IMR-90 (cell line): ENCODE results near the gene PARP16. TPM values are rescaled to one million over a fixed set of nuclear protein-coding genes. Genes with fewer than 3 reads are reported as not detected.

Experiments
- ATAC-seq: fragments of 200-7000 bp; cut with Tn5 transposase; 2 replicates; pipeline ENCODE4 v1.9.1; 2020; ENCODE audit warnings: low read depth, mild to moderate bottlenecking, moderate library complexity
- BruUV-seq: library from RNA; stranded (reverse); fragments of 400-500 nt; replicated peaks from 2 replicates; lab custom pipeline; 2021; lab: Mats Ljungman, UMichigan
- CTCF ChIA-PET: fragments of 300-600 bp; formaldehyde crosslinking; extraction: SDS; loops from one replicate; lab custom pipeline; 2021; ENCODE audit warnings: antibody characterized with exemption; lab: Yijun Ruan, JAX
- POLR2A ChIA-PET: fragments of 300-600 bp; sonication (Branson Sonifier 250); formaldehyde crosslinking; loops from one replicate; lab custom pipeline; 2022; ENCODE audit warnings: antibody characterized with exemption; ENCODE audit not compliant: unreplicated experiment; lab: Charles Lee
- DNase-seq: peaks from one replicate; pipeline ENCODE4 v3.0.0; 2013
- H2AFZ ChIP-seq: replicated peaks from 2 replicates; pipeline ENCODE3; 2013; ENCODE audit warnings: low read length, mild to moderate bottlenecking; ENCODE audit not compliant: poor library complexity
- H2AK5ac ChIP-seq: 2 replicates; pipeline ENCODE4 v1.6.1; 2013; ENCODE audit warnings: low read depth, low read length, inconsistent platforms
- H2AK9ac ChIP-seq: replicated peaks from 2 replicates; pipeline ENCODE3; 2013; ENCODE audit warnings: mild to moderate bottlenecking, low read depth, low read length, moderate library complexity; ENCODE audit not compliant: poor library complexity
- H2BK120ac ChIP-seq: 2 replicates; pipeline ENCODE4 v1.6.1; 2013; ENCODE audit warnings: low read depth, low read length, inconsistent platforms
- H2BK15ac ChIP-seq: 3 replicates; pipeline ENCODE4 v1.6.1; 2013; ENCODE audit warnings: low read depth, low read length, inconsistent platforms
- H2BK20ac ChIP-seq: 2 replicates; pipeline ENCODE4 v1.6.1; 2013; ENCODE audit warnings: low read depth, mild to moderate bottlenecking, inconsistent platforms, low read length, moderate library complexity
- H2BK5ac ChIP-seq: 2 replicates; pipeline ENCODE4 v1.6.1; 2013; ENCODE audit warnings: mild to moderate bottlenecking, low read depth, low read length, inconsistent platforms; ENCODE audit not compliant: poor library complexity, severe bottlenecking
- H3K14ac ChIP-seq: replicated peaks from 2 replicates; pipeline ENCODE4 v1.6.1; 2013; ENCODE audit warnings: low read depth, low read length, inconsistent platforms
- H3K18ac ChIP-seq: 2 replicates; pipeline ENCODE4 v1.6.1; 2013; ENCODE audit warnings: low read depth, low read length, control low read depth
- H3K23ac ChIP-seq: 2 replicates; pipeline ENCODE4 v1.6.1; 2013; ENCODE audit warnings: low read depth, low read length, inconsistent platforms
- H3K27ac ChIP-seq: 2 replicates; pipeline ENCODE4 v1.5.1; 2013; ENCODE audit warnings: mild to moderate bottlenecking, control low read depth, low read length; ENCODE audit not compliant: insufficient read depth
- H3K27me3 ChIP-seq: 2 replicates; pipeline ENCODE4 v1.6.1; 2013; ENCODE audit warnings: low read length; ENCODE audit not compliant: control insufficient read depth, insufficient read depth
- H3K36me3 ChIP-seq: 2 replicates; pipeline ENCODE4 v1.6.1; 2013; ENCODE audit warnings: low read length, mixed read lengths; ENCODE audit not compliant: control insufficient read depth, insufficient read depth
- H3K4ac ChIP-seq: 2 replicates; pipeline ENCODE4 v1.6.1; 2013; ENCODE audit warnings: low read depth, low read length, inconsistent platforms
- H3K4me1 ChIP-seq: 2 replicates; pipeline ENCODE4 v1.6.1; 2013; ENCODE audit warnings: low read length, mixed read lengths; ENCODE audit not compliant: control insufficient read depth, insufficient read depth
- H3K4me2 ChIP-seq: 2 replicates; pipeline ENCODE4 v1.6.1; 2013; ENCODE audit warnings: low read depth, mild to moderate bottlenecking, control low read depth, low read length, moderate library complexity
- H3K4me3 ChIP-seq: 2 replicates; pipeline ENCODE4 v1.5.1; 2013; ENCODE audit warnings: low read depth, mild to moderate bottlenecking, control low read depth, low read length, moderate library complexity; ENCODE audit not compliant: insufficient read depth
- H3K56ac ChIP-seq: 2 replicates; pipeline ENCODE4 v1.6.1; 2013; ENCODE audit warnings: low read length, inconsistent platforms; ENCODE audit not compliant: insufficient read depth; ENCODE audit errors: extremely low read depth
- H3K79me1 ChIP-seq, 2 experiments: 2 replicates each; pipeline ENCODE4 v1.6.1; 2013; ENCODE audit warnings: low read length in 2 of 2, inconsistent platforms in 1 of 2, low read depth in 1 of 2
- H3K9ac ChIP-seq: 2 replicates; pipeline ENCODE4 v1.6.1; 2013; ENCODE audit warnings: low read depth, low read length, control low read depth
- H3K9me1 ChIP-seq: 2 replicates; pipeline ENCODE4 v1.6.1; 2013; ENCODE audit warnings: low read length, inconsistent platforms; ENCODE audit not compliant: insufficient read depth
- H3K9me3 ChIP-seq: 2 replicates; pipeline ENCODE4 v1.6.1; 2013; ENCODE audit warnings: low read length; ENCODE audit not compliant: control insufficient read depth, insufficient read depth
- H4K20me1 ChIP-seq: 2 replicates; pipeline ENCODE4 v1.6.1; 2013; ENCODE audit warnings: low read length, inconsistent platforms; ENCODE audit not compliant: insufficient read depth
- H4K5ac ChIP-seq: 2 replicates; pipeline ENCODE4 v1.6.1; 2013; ENCODE audit warnings: mild to moderate bottlenecking, low read depth, low read length, control low read depth
- H4K8ac ChIP-seq, 2 experiments: 2 replicates each; pipeline ENCODE4 v1.6.1; 2013; ENCODE audit warnings: low read depth in 2 of 2, low read length in 2 of 2, control low read depth in 1 of 2, inconsistent platforms in 1 of 2
- H4K91ac ChIP-seq: 2 replicates; pipeline ENCODE4 v1.6.1; 2013; ENCODE audit warnings: low read depth, low read length, inconsistent platforms; ENCODE audit not compliant: insufficient read depth
- BHLHE40 ChIP-seq: fragments of 150-350 bp; IDR thresholded peaks from 2 replicates; pipeline ENCODE4 v1.6.1; 2016; ENCODE audit warnings: mild to moderate bottlenecking, low read depth, low read length
- CEBPB ChIP-seq: IDR thresholded peaks from 2 replicates; pipeline ENCODE4 v1.6.1; 2012; ENCODE audit warnings: low read depth, low read length, improper control_type of control experiment
- CHD1 ChIP-seq: IDR thresholded peaks from 2 replicates; pipeline ENCODE4 v1.6.1; 2012; ENCODE audit warnings: low read depth, low read length, improper control_type of control experiment
- MAZ ChIP-seq: IDR thresholded peaks from 2 replicates; pipeline ENCODE4 v1.6.1; 2012; ENCODE audit warnings: low read depth, mild to moderate bottlenecking, low read length, improper control_type of control experiment, moderate library complexity, borderline replicate concordance
- MXI1 ChIP-seq: IDR thresholded peaks from 2 replicates; pipeline ENCODE4 v1.6.1; 2012; ENCODE audit warnings: low read depth, mild to moderate bottlenecking, low read length, moderate library complexity, borderline replicate concordance
- WGBS, 2 experiments: methylation state at CpG; one replicate each; pipeline versions ENCODE4 v1.1.5 to v1.1.7; 2013; ENCODE audit warnings: missing lambda C conversion rate in 2 of 2; ENCODE audit not compliant: insufficient read length in 1 of 2; ENCODE audit errors: extremely low coverage in 2 of 2; 5-methylcytosine and 5-hydroxymethylcytosine counted together
- dilution Hi-C: fragments of 300-500 bp; cut with HindIII; formaldehyde crosslinking; loops from one replicate; pipeline ENCODE4 v1.14.3; 2018; ENCODE audit warnings: low sequenced_read_pairs; ENCODE audit not compliant: unreplicated experiment
- in situ Hi-C: fragments of 300-500 bp; cut with MboI; formaldehyde crosslinking; loops from 3 replicates; pipeline ENCODE4 v1.14.3; 2019; ENCODE audit warnings: low sequenced_read_pairs, inconsistent platforms, mixed read lengths
- intact Hi-C: fragments of 100-400 bp; cut with micrococcal nuclease; formaldehyde crosslinking; loops from 2 replicates; pipeline ENCODE4 v1.10.0; 2022
- polyA plus RNA-seq, 3 experiments: library from polyadenylated mRNA; depleted of rRNA; stranded (reverse); fragments of >200 nt; gene quantifications; 2 replicates each; pipeline ENCODE4 v1.2.3, GENCODE V29; 2012; ENCODE audit warnings: low replicate concordance in 1 of 3
- total RNA-seq: library from RNA; depleted of rRNA; stranded (reverse); fragments of >200 nt; gene quantifications from 2 replicates; pipeline ENCODE4 v1.2.3, GENCODE V29; 2012
- TF ChIP-seq, protein P1 (sequence below): fragments of 150-350 bp; IDR thresholded peaks from 2 replicates; pipeline ENCODE4 v1.6.1; 2016; ENCODE audit warnings: low read depth, mild to moderate bottlenecking, low read length, moderate library complexity, borderline replicate concordance
- TF ChIP-seq, protein P2 (sequence below): conservative IDR thresholded peaks from 2 replicates; pipeline ENCODE4 v1.5.1; 2012; ENCODE audit warnings: mild to moderate bottlenecking, low read depth, low read length, improper control_type of control experiment

PARP16 gene
- total and polyA plus RNA-seq, 2 of the 4 experiments (the other 2 are of a cell fraction) = 1.3 to 5.0 TPM

DNA sequence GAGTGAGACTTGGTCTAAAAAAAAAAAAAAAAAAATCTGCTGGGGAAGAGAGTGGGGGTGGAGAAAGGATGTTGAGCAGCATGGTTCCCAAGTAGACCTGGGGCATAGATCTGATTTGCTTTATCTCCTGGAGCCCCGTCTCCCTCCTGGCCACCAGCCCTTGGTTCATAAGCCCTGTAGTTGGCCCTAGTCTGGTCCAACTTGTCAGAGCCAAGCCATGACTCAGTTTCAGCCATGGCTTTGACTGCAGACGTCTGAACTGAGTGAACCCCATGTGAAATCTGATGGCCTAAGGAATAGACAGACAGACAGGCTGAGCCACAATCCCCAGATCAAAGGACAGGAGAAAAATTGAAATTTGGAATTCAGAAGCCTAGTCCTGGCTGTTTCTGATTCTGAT lies 73.4 kb downstream of the PARP16 start:
- intact Hi-C loops (no loop called here), dilution Hi-C loops (no loop called here), in situ Hi-C loops (no loop called here)
- CTCF ChIA-PET = no interaction called here
- Histone ChIP-seq H3K14ac (no peak overlapping the region), H3K4me2 (no peak overlapping the region), H2BK15ac (no peak overlapping the region), H3K56ac (no peak overlapping the region), H3K36me3 (no peaks in the 10 kb centered on the region), H3K27me3 (peaks cover 15% of the 10 kb centered on the region), H2BK120ac (no peak overlapping the region), H2BK5ac (no peak overlapping the region), H3K4me3 (no peak overlapping the region), H4K5ac (no peak overlapping the region), H4K8ac (no peak overlapping the region), H3K27ac (no peak overlapping the region), H3K18ac (no peak overlapping the region), H2AK5ac (no peak overlapping the region), H3K4me1 (peaks cover 12% of the 10 kb centered on the region; the same call in 1 of the 2 replicates), H2BK20ac (no peak overlapping the region), H3K4ac (no peak overlapping the region), H2AK9ac (no peak overlapping the region), H2AFZ (no peak overlapping the region), H3K9me3 (no peaks in the 10 kb centered on the region), H4K91ac (no peak overlapping the region), H3K9ac (no peak overlapping the region), H4K20me1 (no peaks in the 10 kb centered on the region), H3K79me1 (no peaks in the 10 kb centered on the region), H3K23ac (no peak overlapping the region), H3K9me1 (no peaks in the 10 kb centered on the region)
- WGBS, 2 experiments = 76% methylated on average over 2 of the region's 2 CpGs; no CpG with 5 or more reads in 1 of the 2 experiments
- no peak for ATAC-seq
- no peak for DNase-seq
- no TSS peak for BruUV-seq
- POLR2A ChIA-PET = no interaction called here
- TF ChIP-seq, protein P1, sequence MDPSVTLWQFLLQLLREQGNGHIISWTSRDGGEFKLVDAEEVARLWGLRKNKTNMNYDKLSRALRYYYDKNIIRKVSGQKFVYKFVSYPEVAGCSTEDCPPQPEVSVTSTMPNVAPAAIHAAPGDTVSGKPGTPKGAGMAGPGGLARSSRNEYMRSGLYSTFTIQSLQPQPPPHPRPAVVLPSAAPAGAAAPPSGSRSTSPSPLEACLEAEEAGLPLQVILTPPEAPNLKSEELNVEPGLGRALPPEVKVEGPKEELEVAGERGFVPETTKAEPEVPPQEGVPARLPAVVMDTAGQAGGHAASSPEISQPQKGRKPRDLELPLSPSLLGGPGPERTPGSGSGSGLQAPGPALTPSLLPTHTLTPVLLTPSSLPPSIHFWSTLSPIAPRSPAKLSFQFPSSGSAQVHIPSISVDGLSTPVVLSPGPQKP = no peak
- no peak for TF ChIP-seq MXI1
- TF ChIP-seq CEBPB = no peak
- TF ChIP-seq CHD1 = no peak
- TF ChIP-seq MAZ = no peak
- TF ChIP-seq, protein P2, sequence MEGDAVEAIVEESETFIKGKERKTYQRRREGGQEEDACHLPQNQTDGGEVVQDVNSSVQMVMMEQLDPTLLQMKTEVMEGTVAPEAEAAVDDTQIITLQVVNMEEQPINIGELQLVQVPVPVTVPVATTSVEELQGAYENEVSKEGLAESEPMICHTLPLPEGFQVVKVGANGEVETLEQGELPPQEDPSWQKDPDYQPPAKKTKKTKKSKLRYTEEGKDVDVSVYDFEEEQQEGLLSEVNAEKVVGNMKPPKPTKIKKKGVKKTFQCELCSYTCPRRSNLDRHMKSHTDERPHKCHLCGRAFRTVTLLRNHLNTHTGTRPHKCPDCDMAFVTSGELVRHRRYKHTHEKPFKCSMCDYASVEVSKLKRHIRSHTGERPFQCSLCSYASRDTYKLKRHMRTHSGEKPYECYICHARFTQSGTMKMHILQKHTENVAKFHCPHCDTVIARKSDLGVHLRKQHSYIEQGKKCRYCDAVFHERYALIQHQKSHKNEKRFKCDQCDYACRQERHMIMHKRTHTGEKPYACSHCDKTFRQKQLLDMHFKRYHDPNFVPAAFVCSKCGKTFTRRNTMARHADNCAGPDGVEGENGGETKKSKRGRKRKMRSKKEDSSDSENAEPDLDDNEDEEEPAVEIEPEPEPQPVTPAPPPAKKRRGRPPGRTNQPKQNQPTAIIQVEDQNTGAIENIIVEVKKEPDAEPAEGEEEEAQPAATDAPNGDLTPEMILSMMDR = no peak
- TF ChIP-seq BHLHE40 = no peak
